GM13976 (cell line): ENCODE results near the gene LTC4S.
"Not testable (repeated sequence)": the region's sequence is repeated elsewhere in the genome, so short reads cannot be mapped to it uniquely, and the experiment has no call there.

Source experiments
- DNase-seq: peaks from one replicate; pipeline ENCODE4 v3.0.0; 2012; ENCODE audit warnings: low spot score
- CTCF ChIP-seq: IDR thresholded peaks from 2 replicates; pipeline ENCODE4 v1.5.1; 2012; ENCODE audit warnings: borderline replicate concordance, mild to moderate bottlenecking; ENCODE audit not compliant: insufficient read depth; ENCODE audit errors: extremely low read depth, missing control alignments, control extremely low read depth
- in situ Hi-C: fragments of 300-500 bp; cut with MboI; formaldehyde crosslinking; loops from one replicate; pipeline ENCODE4 v1.12.0; 2022; ENCODE audit warnings: low sequenced_read_pairs, mixed read lengths, inconsistent platforms; ENCODE audit not compliant: unreplicated experiment

The LTC4S gene

GRCh38 chr5:179830818-179831468 is 37.2 kb downstream of the LTC4S start:
- in situ Hi-C loops = no loop called here
- no peak for DNase-seq
- TF ChIP-seq CTCF = no peak

- no peak for TF ChIP-seq CTCF
- no peak for DNase-seq
- in situ Hi-C loops = no loop called here
Observed at GRCh38 chr5:179832039-179832745, 38.4 kb downstream of the LTC4S start.

- no peak for DNase-seq
- TF ChIP-seq CTCF = no peak
- in situ Hi-C loops = no loop called here
Observed at GRCh38 chr5:179833056-179833708, 39.4 kb downstream of the LTC4S start.

GRCh38 chr5:179833709-179834070 is 39.9 kb downstream of the LTC4S start:
- in situ Hi-C loops = no loop called here
- DNase-seq = no peak
- no peak for TF ChIP-seq CTCF

GRCh38 chr5:179834120-179834519 is 40.3 kb downstream of the LTC4S start:
- in situ Hi-C loops = no loop called here
- no peak for DNase-seq
- TF ChIP-seq CTCF = no peak

GRCh38 chr5:179834871-179835270 is 41.1 kb downstream of the LTC4S start:
- in situ Hi-C loops, DNase-seq: not testable (repeated sequence)
